Kidney (tissue), 14 donors: ENCODE data around the gene PSMC5. TPM values are rescaled to one million over a fixed set of nuclear protein-coding genes. Genes with fewer than 3 reads are reported as not detected.

Experiments
- DNase-seq, 5 donors: peaks; one replicate each; pipeline ENCODE4 v3.0.0-alpha.2; 2013 to 2020
- FAIRE-seq: peaks from 2 replicates; lab custom pipeline; 2012; peaks lifted over from hg19 to GRCh38; lab: Jason Lieb, UNC
- H3K27ac ChIP-seq, 2 donors: one replicate each; pipeline ENCODE4 v1.7.0; 2013; ENCODE audit warnings: low read depth in 2 of 2, low read length in 2 of 2, inconsistent platforms in 1 of 2
- H3K27me3 ChIP-seq: one replicate; pipeline ENCODE4 v1.7.1; 2013; ENCODE audit warnings: low read length, inconsistent platforms; ENCODE audit not compliant: control insufficient read depth, insufficient read depth
- H3K36me3 ChIP-seq, 3 donors: one replicate each; pipeline versions ENCODE4 v1.7.0 to v1.7.1; 2013; ENCODE audit warnings: low read length in 3 of 3, control low read depth in 1 of 3, inconsistent platforms in 1 of 3; ENCODE audit not compliant: insufficient read depth in 3 of 3, control insufficient read depth in 2 of 3
- H3K4me1 ChIP-seq, 3 donors: one replicate each; pipeline versions ENCODE4 v1.7.0 to v1.7.1; 2013; ENCODE audit warnings: low read length in 3 of 3, inconsistent platforms in 1 of 3, low read depth in 1 of 3; ENCODE audit not compliant: control insufficient read depth in 2 of 3, insufficient read depth in 2 of 3
- H3K4me3 ChIP-seq, 3 donors: one replicate each; pipeline versions ENCODE4 v1.7.0 to v1.8.1; 2013; ENCODE audit warnings: low read length in 3 of 3, control low read depth in 1 of 3, inconsistent platforms in 1 of 3
- H3K9ac ChIP-seq, 3 donors: one replicate each; pipeline versions ENCODE4 v1.7.0 to v1.7.1; 2013; ENCODE audit warnings: low read length in 3 of 3, control low read depth in 1 of 3, inconsistent platforms in 1 of 3
- H3K9me3 ChIP-seq, 3 donors: one replicate each; pipeline versions ENCODE4 v1.7.0 to v1.7.1; 2013; ENCODE audit warnings: low read length in 3 of 3, control low read depth in 1 of 3, inconsistent platforms in 1 of 3; ENCODE audit not compliant: control insufficient read depth in 2 of 3, insufficient read depth in 1 of 3
- CTCF ChIP-seq: IDR thresholded peaks from 3 replicates; pipeline ENCODE4 v1.5.1; 2012; ENCODE audit warnings: mild to moderate bottlenecking, moderate library complexity, borderline replicate concordance; ENCODE audit not compliant: insufficient read depth; ENCODE audit errors: extremely low read depth
- intact Hi-C: fragments of 100-400 bp; cut with DNase I; formaldehyde crosslinking; loops from one replicate; pipeline ENCODE4 v1.11.1; 2022
- polyA plus RNA-seq: library from polyadenylated mRNA; stranded (reverse); fragments of 350-450 nt; fragmentation: Illumina TruSeq; extraction: RNeasy Lipid Tissue Mini Kit (QIAGEN cat#74804); gene quantifications from one replicate; pipeline ENCODE4 v1.2.3, GENCODE V29; 2014; ENCODE audit warnings: low read depth, low replicate concordance; ENCODE audit not compliant: insufficient read depth
- total RNA-seq: library from RNA; stranded (reverse); fragmentation: NEBNext Ultra II Directional; extraction: Animal tissue kit (Norgen Biotek cat#: 25700); gene quantifications from one replicate; pipeline ENCODE4 v1.2.1, GENCODE V29; 2021
- donor health status: control.
- donor health status: control.
- donor health status: control.
- donor health status: control.
- donor health status: control.
- donor health status: DM: yes; HTN: yes; CAD: no.
- donor health status: Normal renal cell carcinoma (clear cell type).

The PSMC5 gene
- total and polyA plus RNA-seq, 2 donors from 2014 or later, result 145 to 247 TPM

DNA sequence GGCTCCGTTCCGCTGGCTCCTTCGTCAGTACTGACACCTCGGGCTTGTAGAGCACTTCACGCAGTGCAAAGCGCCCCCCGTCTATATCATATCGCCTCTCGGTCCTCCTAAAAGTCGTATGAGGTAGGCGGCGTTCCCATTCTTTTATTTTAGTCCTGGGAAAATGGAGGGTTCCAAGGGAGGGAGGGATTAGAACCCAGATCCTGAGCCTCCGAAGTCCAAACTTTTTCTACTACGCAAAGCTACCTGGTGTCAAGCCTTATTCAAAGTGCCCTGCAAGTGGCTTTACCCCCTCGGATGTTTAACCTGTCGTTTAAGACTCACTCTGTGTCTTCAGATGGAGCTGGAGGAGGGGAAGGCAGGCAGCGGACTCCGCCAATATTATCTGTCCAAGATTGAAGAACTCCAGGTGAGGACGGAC lies 580 bp downstream of the PSMC5 start:
- intact Hi-C loops, result no loop called here
- Histone ChIP-seq H3K9ac (peak overlapping the region; percentile 6 to 93 (median 75)), H3K4me1 (peaks cover 0 to 26% (median 20%) of the 10 kb centered on the region in 3 donors), H3K4me3 (peak overlapping the region; percentile 90 to 99 (median 95)), H3K27ac (peak overlapping the region; percentile 96 to 99), H3K27me3 (no peaks in the 10 kb centered on the region), H3K9me3 (no peaks in the 10 kb centered on the region), H3K36me3 (peaks cover 19 to 77% (median 49%) of the 10 kb centered on the region in 3 donors)
- DNase-seq (peak in 2 of 5 donors; percentile 31 to 44), FAIRE-seq (no peak)
- TF ChIP-seq CTCF, result no peak

DNA sequence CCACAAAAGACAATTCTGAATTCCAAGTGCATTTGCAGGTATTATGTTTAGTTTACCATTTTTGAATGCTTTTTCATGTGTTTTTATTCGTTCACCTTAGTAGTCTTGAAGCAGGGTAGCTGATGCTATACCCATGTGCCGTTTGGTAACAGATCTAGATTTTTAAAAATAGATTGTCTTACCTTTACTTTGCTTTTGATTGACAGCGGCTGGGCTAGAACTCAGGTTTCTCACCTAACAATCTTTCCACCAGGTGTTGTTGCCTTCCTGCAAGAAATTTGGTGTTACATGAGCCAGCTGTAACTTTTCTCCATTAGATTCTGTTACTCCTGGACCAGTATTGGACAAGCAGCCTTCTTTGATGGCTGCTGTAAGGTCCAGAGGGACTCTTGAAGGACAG lies 1.7 kb downstream of the PSMC5 start:
- peak overlapping the region in 1 of 3 donors; percentile 99 for H3K4me3 ChIP-seq
- no peaks in the 10 kb centered on the region for H3K9me3 ChIP-seq
- H3K27ac ChIP-seq, result no peak overlapping the region
- H3K36me3 ChIP-seq, result peaks cover 18 to 75% (median 54%) of the 10 kb centered on the region in 3 donors
- H3K9ac ChIP-seq, result peak overlapping the region in 1 of 3 donors; percentile 75
- FAIRE-seq (no peak), DNase-seq (no peak)
- TF ChIP-seq CTCF, result no peak
- intact Hi-C loops, result no loop called here
- no peaks in the 10 kb centered on the region for H3K27me3 ChIP-seq
- H3K4me1 ChIP-seq, result peaks cover 0 to 26% (median 20%) of the 10 kb centered on the region in 3 donors

GRCh38 chr17:63830278-63830677 lies 3.0 kb downstream of the PSMC5 start:
- no peaks in the 10 kb centered on the region for H3K9me3 ChIP-seq
- DNase-seq (peak in 1 of 5 donors; percentile 48), FAIRE-seq (no peak)
- intact Hi-C loops, result no loop called here
- no peak overlapping the region for H3K9ac ChIP-seq
- H3K4me1 ChIP-seq, result peaks cover 0 to 23% (median 20%) of the 10 kb centered on the region in 3 donors
- no peaks in the 10 kb centered on the region for H3K27me3 ChIP-seq
- H3K36me3 ChIP-seq, result peaks cover 14 to 73% (median 50%) of the 10 kb centered on the region in 3 donors
- no peak overlapping the region for H3K4me3 ChIP-seq
- H3K27ac ChIP-seq, result no peak overlapping the region
- TF ChIP-seq CTCF, result no peak
